HEK293T (cell line): ENCODE results near the gene RAB42.

Experiments
- CTCF ChIA-PET: fragments of 350-600 bp; formaldehyde crosslinking; extraction: SDS; loops from one replicate; lab custom pipeline; 2021; ENCODE audit warnings: antibody characterized with exemption, inconsistent platforms; lab: Yijun Ruan, JAX
- POLR2A ChIA-PET: fragments of 350-600 bp; formaldehyde crosslinking; extraction: SDS; loops from one replicate; lab custom pipeline; 2020; ENCODE audit warnings: antibody characterized with exemption, inconsistent platforms; lab: Yijun Ruan, JAX
- DNase-seq: peaks from one replicate; pipeline ENCODE4 v3.0.0; 2012; ENCODE audit warnings: mixed read lengths; ENCODE audit errors: extremely low spot score
- ARNT ChIP-seq: fragments of 450-650 bp; IDR thresholded peaks from 2 replicates; pipeline ENCODE4 v1.6.1; 2017; ENCODE audit warnings: mild to moderate bottlenecking
- BHLHE40 ChIP-seq: fragments of 450-650 bp; IDR thresholded peaks from 2 replicates; pipeline ENCODE4 v1.6.1; 2016; ENCODE audit warnings: mild to moderate bottlenecking, moderate library complexity, borderline replicate concordance
- CTBP1 ChIP-seq: fragments of 450-650 bp; IDR thresholded peaks from 2 replicates; pipeline ENCODE4 v1.6.1; 2016; ENCODE audit warnings: borderline replicate concordance
- ELF4 ChIP-seq: fragments of 450-650 bp; IDR thresholded peaks from 2 replicates; pipeline ENCODE4 v1.6.1; 2017; ENCODE audit warnings: antibody characterized with exemption
- FOXA1 ChIP-seq: fragments of 450-650 bp; IDR thresholded peaks from 2 replicates; pipeline ENCODE4 v1.6.1; 2016; ENCODE audit warnings: mild to moderate bottlenecking
- FOXK2 ChIP-seq: fragments of 450-650 bp; IDR thresholded peaks from 2 replicates; pipeline ENCODE4 v1.6.1; 2016; ENCODE audit warnings: mild to moderate bottlenecking
- FOXM1 ChIP-seq: fragments of 450-650 bp; IDR thresholded peaks from 2 replicates; pipeline ENCODE4 v1.6.1; 2017; ENCODE audit warnings: mild to moderate bottlenecking, borderline replicate concordance
- HDGF ChIP-seq: fragments of 450-650 bp; IDR thresholded peaks from 2 replicates; pipeline ENCODE4 v1.6.1; 2017; ENCODE audit warnings: antibody characterized with exemption, borderline replicate concordance
- L3MBTL2 ChIP-seq: fragments of 450-650 bp; conservative IDR thresholded peaks from 2 replicates; pipeline ENCODE4 v1.6.1; 2016; ENCODE audit warnings: mild to moderate bottlenecking
- LEF1 ChIP-seq: fragments of 450-650 bp; IDR thresholded peaks from 2 replicates; pipeline ENCODE4 v1.6.1; 2017; ENCODE audit warnings: mild to moderate bottlenecking, borderline replicate concordance
- NFRKB ChIP-seq: fragments of 450-650 bp; IDR thresholded peaks from 2 replicates; pipeline ENCODE4 v1.6.1; 2016; ENCODE audit warnings: mild to moderate bottlenecking, moderate library complexity
- PKNOX1 ChIP-seq: fragments of 450-650 bp; IDR thresholded peaks from 2 replicates; pipeline ENCODE4 v1.6.1; 2016
- SP1 ChIP-seq: fragments of 450-650 bp; IDR thresholded peaks from 2 replicates; pipeline ENCODE4 v1.6.1; 2017
- SUZ12 ChIP-seq: fragments of 450-650 bp; IDR thresholded peaks from 2 replicates; pipeline ENCODE4 v1.6.1; 2016; ENCODE audit warnings: mild to moderate bottlenecking
- TARDBP ChIP-seq: fragments of 450-650 bp; IDR thresholded peaks from 2 replicates; pipeline ENCODE4 v1.6.1; 2016
- ZNF384 ChIP-seq: fragments of 450-650 bp; IDR thresholded peaks from 2 replicates; pipeline ENCODE4 v1.6.1; 2016

Gene RAB42

DNA sequence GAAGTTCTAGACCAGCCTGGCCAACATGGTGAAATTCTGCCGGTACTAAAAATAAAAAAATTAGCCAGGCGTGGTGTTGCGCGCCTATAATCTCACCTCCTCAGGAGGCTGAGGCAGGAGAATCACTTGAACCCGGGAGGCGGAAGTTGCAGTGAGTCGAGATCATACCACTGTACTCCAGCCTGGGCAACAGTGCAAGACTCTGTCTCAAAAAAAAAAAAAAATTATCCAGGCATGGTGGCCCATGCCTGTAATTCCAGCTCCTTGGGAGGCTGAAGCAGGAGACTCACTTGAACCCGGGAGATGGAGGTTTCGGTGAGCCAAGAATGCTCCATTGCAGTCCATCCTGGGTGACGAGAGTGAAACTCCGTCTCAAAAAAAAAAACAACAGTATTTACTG lies 18.5 kb upstream of the RAB42 start:
- no peak for DNase-seq
- ChIA-PET POLR2A (interaction anchor here (2.9 kb wide), 1 partner anchor 8 kb away, joined by 14 read pairs; no protein-coding TSS in a partner anchor), CTCF (no interaction called here)
- TF ChIP-seq SP1 (no peak), NFRKB (no peak), TARDBP (no peak), L3MBTL2 (no peak), BHLHE40 (no peak), SUZ12 (no peak), PKNOX1 (no peak), HDGF (no peak)

DNA sequence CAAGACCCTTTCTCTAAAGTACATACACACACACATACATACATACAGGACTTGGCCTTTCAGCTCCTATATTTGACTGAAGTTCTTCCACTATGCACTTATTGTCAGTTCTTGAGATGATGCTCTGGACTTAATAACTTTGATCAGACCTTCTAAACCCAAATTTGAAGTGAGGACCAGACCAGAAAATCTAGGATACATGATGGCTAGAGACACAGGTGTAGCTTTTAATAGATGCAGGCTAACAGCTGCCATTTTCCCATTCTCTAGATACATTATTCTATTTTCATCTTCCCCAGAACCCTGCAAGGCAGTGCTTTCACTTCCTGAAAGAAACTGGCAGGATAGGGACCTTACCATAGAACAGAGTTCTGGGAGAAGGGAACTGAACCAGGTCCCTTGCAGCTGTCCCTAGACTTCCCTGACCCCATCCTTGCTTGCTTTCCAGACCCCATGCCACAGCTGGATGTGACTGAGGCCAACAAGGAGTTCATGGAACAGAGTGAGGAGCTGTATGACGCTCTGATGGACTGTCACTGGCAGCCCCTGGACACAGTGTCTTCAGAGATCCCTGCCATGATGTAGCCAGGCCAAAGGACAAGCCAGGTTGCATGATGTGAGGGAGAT lies 14.9 kb upstream of the RAB42 start:
- POLR2A ChIA-PET = interaction anchor here (1.0 to 1.3 kb wide), 3 partner anchors 24 to 71 kb away, joined by 3 to 4 read pairs (median 3); partner anchors contain the start of genes RCC1 and TRNAU1AP
- CTCF ChIA-PET = no interaction called here
- TF ChIP-seq L3MBTL2 (no peak), SUZ12 (no peak), SP1 (no peak), TARDBP (no peak), HDGF (no peak), LEF1 (no peak), ARNT (no peak), BHLHE40 (no peak), NFRKB (no peak; the same call in 1 of the 2 replicates), ZNF384 (no peak), FOXM1 (no peak), FOXA1 (no peak), FOXK2 (no peak), CTBP1 (no peak)
- no peak for DNase-seq

DNA sequence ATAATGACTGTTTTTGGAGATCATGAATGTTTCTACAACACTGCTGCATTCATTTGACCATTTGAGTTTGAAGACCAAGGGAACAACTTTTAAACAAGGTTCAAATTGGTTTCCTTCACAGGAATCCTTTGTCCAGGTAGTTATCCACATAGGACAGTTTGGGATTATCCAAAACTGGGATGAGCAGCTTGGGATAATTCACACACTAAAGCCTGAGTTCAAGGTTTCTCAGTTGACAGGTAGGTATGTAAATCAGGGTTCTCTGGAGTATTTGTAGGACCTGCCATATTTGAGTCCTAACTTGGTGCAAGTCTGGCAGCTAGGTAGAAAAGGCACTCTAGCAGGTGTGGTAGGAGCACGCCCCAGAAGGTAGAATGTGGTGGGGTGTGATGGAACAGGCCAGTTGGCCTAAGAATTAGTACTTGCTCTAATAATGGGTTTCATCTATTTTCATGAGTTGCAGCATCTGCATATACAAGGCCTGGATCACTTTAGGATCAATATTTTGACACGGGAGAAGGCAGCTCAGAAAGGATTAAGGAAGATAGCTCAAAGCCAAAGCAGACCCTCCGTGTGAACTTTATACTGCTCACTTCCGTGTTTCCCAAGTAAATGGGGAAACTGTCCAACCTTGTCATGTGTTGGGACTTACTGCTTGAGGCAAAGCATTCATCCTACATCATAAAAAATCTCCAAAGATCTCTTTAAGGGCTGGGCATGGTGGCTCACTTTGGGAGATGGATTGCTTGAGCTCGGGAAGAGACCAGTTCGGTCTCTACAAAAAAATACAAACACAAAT lies 14.1 kb upstream of the RAB42 start:
- DNase-seq = no peak

GRCh38 chr1:28578696-28579218 lies 13.3 kb upstream of the RAB42 start:
- DNase-seq = no peak
- TF ChIP-seq SP1 (no peak), TARDBP (no peak), FOXM1 (no peak), NFRKB (no peak), ARNT (no peak), FOXA1 (no peak), SUZ12 (no peak), L3MBTL2 (no peak), LEF1 (no peak), ELF4 (no peak), HDGF (no peak), BHLHE40 (no peak), FOXK2 (no peak), ZNF384 (no peak), CTBP1 (no peak), PKNOX1 (no peak)
- ChIA-PET CTCF (no interaction called here), POLR2A (interaction anchor here (1.3 to 4.1 kb wide), 3 partner anchors 8 to 25 kb away, joined by 3 to 92 read pairs (median 5); partner anchors contain the start of gene TRNAU1AP)

More for the DNA sequence above, 14.1 kb upstream of the RAB42 start:
- ChIA-PET CTCF (no interaction called here), POLR2A (interaction anchor here (1.3 to 1.4 kb wide), 3 partner anchors 17 to 71 kb away, joined by 3 to 5 read pairs (median 4); partner anchors contain the start of gene TRNAU1AP)
- no peak for TF ChIP-seq SP1
- TF ChIP-seq ELF4 = peak; percentile 9; the same call in 1 of the 2 replicates

DNA sequence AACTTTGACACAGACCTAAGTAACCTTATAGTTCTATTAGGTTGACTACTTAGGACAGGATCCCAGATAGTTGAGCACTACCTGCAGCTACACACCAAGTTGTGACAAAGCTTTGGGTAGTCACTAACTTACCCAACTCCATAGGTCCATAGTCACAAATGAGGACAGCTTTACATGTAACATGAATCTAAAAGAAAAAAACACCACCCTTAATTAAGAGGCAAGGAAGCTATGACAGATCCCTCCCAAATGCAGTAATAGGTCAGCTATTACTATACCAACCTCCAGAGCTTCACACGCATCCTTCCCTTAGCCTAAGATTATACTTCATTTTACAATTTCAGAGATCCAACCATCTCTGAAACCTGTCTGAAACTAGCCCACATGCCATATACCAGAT lies 12.7 kb upstream of the RAB42 start:
- CTCF ChIA-PET = no interaction called here
- TF ChIP-seq HDGF (no peak), ZNF384 (peak; percentile 9; the same call in 1 of the 2 replicates)
- POLR2A ChIA-PET = interaction anchor here (1.3 to 4.1 kb wide), 4 partner anchors 9 to 58 kb away, joined by 3 to 92 read pairs (median 12); partner anchors contain the start of gene TRNAU1AP
- no peak for DNase-seq

GRCh38 chr1:28580722-28581530 lies 11.1 kb upstream of the RAB42 start:
- peak; percentile 68 for DNase-seq
- CTCF ChIA-PET = interaction anchor here (0.9 to 1.4 kb wide), 6 partner anchors 10 to 333 kb away, joined by 3 to 5 read pairs (median 4); no protein-coding TSS in a partner anchor
- POLR2A ChIA-PET = interaction anchor here (0.6 to 4.1 kb wide), 50 partner anchors 9 to 704 kb away, joined by 3 to 92 read pairs (median 6); partner anchors contain the start of genes ATP5IF1, EYA3, GMEB1 and PHACTR4
- TF ChIP-seq PKNOX1 (peak; percentile 70), ARNT (no peak), HDGF (peak; percentile 75; the same call in 1 of the 2 replicates)
